IMR-90 (cell line): ENCODE data around the gene RERE. TPM values are rescaled to one million over a fixed set of nuclear protein-coding genes. Genes with fewer than 3 reads are reported as not detected.

ENCODE experiments used
- ATAC-seq: fragments of 200-7000 bp; cut with Tn5 transposase; 2 replicates; pipeline ENCODE4 v1.9.1; 2020; ENCODE audit warnings: low read depth, mild to moderate bottlenecking, moderate library complexity
- BruUV-seq: library from RNA; stranded (reverse); fragments of 400-500 nt; replicated peaks from 2 replicates; lab custom pipeline; 2021; lab: Mats Ljungman, UMichigan
- CTCF ChIA-PET: fragments of 300-600 bp; formaldehyde crosslinking; extraction: SDS; loops from one replicate; lab custom pipeline; 2021; ENCODE audit warnings: antibody characterized with exemption; lab: Yijun Ruan, JAX
- POLR2A ChIA-PET: fragments of 300-600 bp; sonication (Branson Sonifier 250); formaldehyde crosslinking; loops from one replicate; lab custom pipeline; 2022; ENCODE audit warnings: antibody characterized with exemption; ENCODE audit not compliant: unreplicated experiment; lab: Charles Lee
- DNase-seq: peaks from one replicate; pipeline ENCODE4 v3.0.0; 2013
- H2AFZ ChIP-seq: replicated peaks from 2 replicates; pipeline ENCODE3; 2013; ENCODE audit warnings: low read length, mild to moderate bottlenecking; ENCODE audit not compliant: poor library complexity
- H2AK5ac ChIP-seq: 2 replicates; pipeline ENCODE4 v1.6.1; 2013; ENCODE audit warnings: low read depth, low read length, inconsistent platforms
- H2AK9ac ChIP-seq: replicated peaks from 2 replicates; pipeline ENCODE3; 2013; ENCODE audit warnings: mild to moderate bottlenecking, low read depth, low read length, moderate library complexity; ENCODE audit not compliant: poor library complexity
- H2BK120ac ChIP-seq: 2 replicates; pipeline ENCODE4 v1.6.1; 2013; ENCODE audit warnings: low read depth, low read length, inconsistent platforms
- H2BK15ac ChIP-seq: 3 replicates; pipeline ENCODE4 v1.6.1; 2013; ENCODE audit warnings: low read depth, low read length, inconsistent platforms
- H2BK20ac ChIP-seq: 2 replicates; pipeline ENCODE4 v1.6.1; 2013; ENCODE audit warnings: low read depth, mild to moderate bottlenecking, inconsistent platforms, low read length, moderate library complexity
- H2BK5ac ChIP-seq: 2 replicates; pipeline ENCODE4 v1.6.1; 2013; ENCODE audit warnings: mild to moderate bottlenecking, low read depth, low read length, inconsistent platforms; ENCODE audit not compliant: poor library complexity, severe bottlenecking
- H3K14ac ChIP-seq: replicated peaks from 2 replicates; pipeline ENCODE4 v1.6.1; 2013; ENCODE audit warnings: low read depth, low read length, inconsistent platforms
- H3K18ac ChIP-seq: 2 replicates; pipeline ENCODE4 v1.6.1; 2013; ENCODE audit warnings: low read depth, low read length, control low read depth
- H3K23ac ChIP-seq: 2 replicates; pipeline ENCODE4 v1.6.1; 2013; ENCODE audit warnings: low read depth, low read length, inconsistent platforms
- H3K27ac ChIP-seq: 2 replicates; pipeline ENCODE4 v1.5.1; 2013; ENCODE audit warnings: mild to moderate bottlenecking, control low read depth, low read length; ENCODE audit not compliant: insufficient read depth
- H3K27me3 ChIP-seq: 2 replicates; pipeline ENCODE4 v1.6.1; 2013; ENCODE audit warnings: low read length; ENCODE audit not compliant: control insufficient read depth, insufficient read depth
- H3K36me3 ChIP-seq: 2 replicates; pipeline ENCODE4 v1.6.1; 2013; ENCODE audit warnings: low read length, mixed read lengths; ENCODE audit not compliant: control insufficient read depth, insufficient read depth
- H3K4ac ChIP-seq: 2 replicates; pipeline ENCODE4 v1.6.1; 2013; ENCODE audit warnings: low read depth, low read length, inconsistent platforms
- H3K4me1 ChIP-seq: 2 replicates; pipeline ENCODE4 v1.6.1; 2013; ENCODE audit warnings: low read length, mixed read lengths; ENCODE audit not compliant: control insufficient read depth, insufficient read depth
- H3K4me2 ChIP-seq: 2 replicates; pipeline ENCODE4 v1.6.1; 2013; ENCODE audit warnings: low read depth, mild to moderate bottlenecking, control low read depth, low read length, moderate library complexity
- H3K4me3 ChIP-seq: 2 replicates; pipeline ENCODE4 v1.5.1; 2013; ENCODE audit warnings: low read depth, mild to moderate bottlenecking, control low read depth, low read length, moderate library complexity; ENCODE audit not compliant: insufficient read depth
- H3K56ac ChIP-seq: 2 replicates; pipeline ENCODE4 v1.6.1; 2013; ENCODE audit warnings: low read length, inconsistent platforms; ENCODE audit not compliant: insufficient read depth; ENCODE audit errors: extremely low read depth
- H3K79me1 ChIP-seq, 2 experiments: 2 replicates each; pipeline ENCODE4 v1.6.1; 2013; ENCODE audit warnings: low read length in 2 of 2, inconsistent platforms in 1 of 2, low read depth in 1 of 2
- H3K9ac ChIP-seq: 2 replicates; pipeline ENCODE4 v1.6.1; 2013; ENCODE audit warnings: low read depth, low read length, control low read depth
- H3K9me1 ChIP-seq: 2 replicates; pipeline ENCODE4 v1.6.1; 2013; ENCODE audit warnings: low read length, inconsistent platforms; ENCODE audit not compliant: insufficient read depth
- H3K9me3 ChIP-seq: 2 replicates; pipeline ENCODE4 v1.6.1; 2013; ENCODE audit warnings: low read length; ENCODE audit not compliant: control insufficient read depth, insufficient read depth
- H4K20me1 ChIP-seq: 2 replicates; pipeline ENCODE4 v1.6.1; 2013; ENCODE audit warnings: low read length, inconsistent platforms; ENCODE audit not compliant: insufficient read depth
- H4K5ac ChIP-seq: 2 replicates; pipeline ENCODE4 v1.6.1; 2013; ENCODE audit warnings: mild to moderate bottlenecking, low read depth, low read length, control low read depth
- H4K8ac ChIP-seq, 2 experiments: 2 replicates each; pipeline ENCODE4 v1.6.1; 2013; ENCODE audit warnings: low read depth in 2 of 2, low read length in 2 of 2, control low read depth in 1 of 2, inconsistent platforms in 1 of 2
- H4K91ac ChIP-seq: 2 replicates; pipeline ENCODE4 v1.6.1; 2013; ENCODE audit warnings: low read depth, low read length, inconsistent platforms; ENCODE audit not compliant: insufficient read depth
- CHD1 ChIP-seq: IDR thresholded peaks from 2 replicates; pipeline ENCODE4 v1.6.1; 2012; ENCODE audit warnings: low read depth, low read length, improper control_type of control experiment
- CTCF ChIP-seq: conservative IDR thresholded peaks from 2 replicates; pipeline ENCODE4 v1.5.1; 2012; ENCODE audit warnings: mild to moderate bottlenecking, low read depth, low read length, improper control_type of control experiment
- MAZ ChIP-seq: IDR thresholded peaks from 2 replicates; pipeline ENCODE4 v1.6.1; 2012; ENCODE audit warnings: low read depth, mild to moderate bottlenecking, low read length, improper control_type of control experiment, moderate library complexity, borderline replicate concordance
- RFX5 ChIP-seq: IDR thresholded peaks from 2 replicates; pipeline ENCODE4 v1.8.0; 2012; ENCODE audit warnings: low read depth, mild to moderate bottlenecking, low read length, moderate library complexity
- SMC3 ChIP-seq: fragments of 150-350 bp; IDR thresholded peaks from 2 replicates; pipeline ENCODE4 v1.6.1; 2016; ENCODE audit warnings: low read depth, mild to moderate bottlenecking, antibody characterized with exemption, low read length, moderate library complexity
- WGBS, 2 experiments: methylation state at CpG; one replicate each; pipeline versions ENCODE4 v1.1.5 to v1.1.7; 2013; ENCODE audit warnings: missing lambda C conversion rate in 2 of 2; ENCODE audit not compliant: insufficient read length in 1 of 2; ENCODE audit errors: extremely low coverage in 2 of 2; 5-methylcytosine and 5-hydroxymethylcytosine counted together
- dilution Hi-C: fragments of 300-500 bp; cut with HindIII; formaldehyde crosslinking; loops from one replicate; pipeline ENCODE4 v1.14.3; 2018; ENCODE audit warnings: low sequenced_read_pairs; ENCODE audit not compliant: unreplicated experiment
- in situ Hi-C: fragments of 300-500 bp; cut with MboI; formaldehyde crosslinking; loops from 3 replicates; pipeline ENCODE4 v1.14.3; 2019; ENCODE audit warnings: low sequenced_read_pairs, inconsistent platforms, mixed read lengths
- intact Hi-C: fragments of 100-400 bp; cut with micrococcal nuclease; formaldehyde crosslinking; loops from 2 replicates; pipeline ENCODE4 v1.10.0; 2022
- polyA plus RNA-seq, 3 experiments: library from polyadenylated mRNA; depleted of rRNA; stranded (reverse); fragments of >200 nt; gene quantifications; 2 replicates each; pipeline ENCODE4 v1.2.3, GENCODE V29; 2012; ENCODE audit warnings: low replicate concordance in 1 of 3
- total RNA-seq: library from RNA; depleted of rRNA; stranded (reverse); fragments of >200 nt; gene quantifications from 2 replicates; pipeline ENCODE4 v1.2.3, GENCODE V29; 2012

RERE gene
- total and polyA plus RNA-seq, 2 of the 4 experiments (the other 2 are of a cell fraction) = 11.5 to 25.1 TPM

GRCh38 chr1:8536515-8536914 is 280.9 kb downstream of the RERE start:
- Histone ChIP-seq H3K23ac (no peak overlapping the region), H2AFZ (no peak overlapping the region), H3K9me3 (no peaks in the 10 kb centered on the region), H4K8ac (no peak overlapping the region), H4K5ac (no peak overlapping the region), H3K9me1 (peaks cover 5% of the 10 kb centered on the region), H2BK5ac (no peak overlapping the region), H4K91ac (no peak overlapping the region), H3K9ac (no peak overlapping the region), H3K14ac (no peak overlapping the region), H2AK9ac (no peak overlapping the region), H3K79me1 (peaks cover 27 to 47% of the 10 kb centered on the region in 2 experiments), H3K4me3 (no peak overlapping the region), H3K36me3 (peaks cover 4% of the 10 kb centered on the region; the same call in 1 of the 2 replicates), H3K27me3 (no peaks in the 10 kb centered on the region), H3K4me2 (no peak overlapping the region), H3K18ac (no peak overlapping the region), H2BK15ac (no peak overlapping the region), H3K56ac (no peak overlapping the region), H4K20me1 (no peaks in the 10 kb centered on the region), H3K4me1 (peaks cover 13% of the 10 kb centered on the region), H2BK120ac (no peak overlapping the region), H2BK20ac (no peak overlapping the region), H3K4ac (no peak overlapping the region), H2AK5ac (no peak overlapping the region), H3K27ac (no peak overlapping the region)
- BruUV-seq = no TSS peak
- DNase-seq (peak; percentile 13), ATAC-seq (no peak)
- CTCF ChIA-PET = interaction anchor here (1.0 kb wide), 1 partner anchor 10 kb away, joined by 3 read pairs; no protein-coding TSS in a partner anchor
- dilution Hi-C loops = no loop called here
- POLR2A ChIA-PET = no interaction called here
- no peak for TF ChIP-seq CTCF
- TF ChIP-seq RFX5 = no peak
- no peak for TF ChIP-seq SMC3
- no peak for TF ChIP-seq MAZ
- TF ChIP-seq CHD1 = no peak
- intact Hi-C loops = no loop called here
- in situ Hi-C loops = no loop called here
- no CpG with 5 or more reads among the region's 2 CpGs for WGBS, 2 experiments
